ENCODE measurements around the gene SOCS3.

The SOCS3 gene

GRCh38 chr17:78359997-78360370 lies at the start of gene SOCS3:
TSS of gene SOCS3 (minus strand) at chr17:78360077. CDS start at chr17:78359095, 982 bp downstream.
- Histone ChIP-seq H3K4me1 (ENCODE audit: control insufficient read depth, insufficient read depth, low read length) (peaks cover 2% of the 10 kb centered on the region), H3K27me3 (ENCODE audit: control insufficient read depth, insufficient read depth, low read length) (no peaks in the 10 kb centered on the region), H3K9ac (ENCODE audit: low read length) (peak within 1 kb of the TSS; percentile 66), H3K36me3 (ENCODE audit: control insufficient read depth, insufficient read depth, low read length) (no peaks in the 10 kb centered on the region), H3K27ac (ENCODE audit: low read depth, low read length) (peak within 1 kb of the TSS; percentile 84), H3K4me3 (ENCODE audit: low read length) (peak within 1 kb of the TSS; percentile 75)

GRCh38 chr17:78409191-78409928 lies 49.5 kb upstream of the SOCS3 start:
- H3K27me3 ChIP-seq (ENCODE audit: control insufficient read depth, insufficient read depth, low read length), result no peaks in the 10 kb centered on the region
- H3K36me3 ChIP-seq (ENCODE audit: control insufficient read depth, insufficient read depth, low read length), result peaks cover under 1% of the 10 kb centered on the region
- H3K27ac ChIP-seq (ENCODE audit: low read depth, low read length), result no peak overlapping the region
- H3K4me1 ChIP-seq (ENCODE audit: control insufficient read depth, insufficient read depth, low read length), result no peaks in the 10 kb centered on the region
- H3K9ac ChIP-seq (ENCODE audit: low read length), result no peak overlapping the region
- H3K4me3 ChIP-seq (ENCODE audit: low read length), result no peak overlapping the region

GRCh38 chr17:78408476-78409050 lies 48.7 kb upstream of the SOCS3 start:
- Histone ChIP-seq H3K4me3 (ENCODE audit: low read length) (no peak overlapping the region), H3K27ac (ENCODE audit: low read depth, low read length) (no peak overlapping the region), H3K9ac (ENCODE audit: low read length) (no peak overlapping the region), H3K36me3 (ENCODE audit: control insufficient read depth, insufficient read depth, low read length) (peaks cover 3% of the 10 kb centered on the region), H3K4me1 (ENCODE audit: control insufficient read depth, insufficient read depth, low read length) (no peaks in the 10 kb centered on the region), H3K27me3 (ENCODE audit: control insufficient read depth, insufficient read depth, low read length) (no peaks in the 10 kb centered on the region)

GRCh38 chr17:78407387-78408000 lies 47.6 kb upstream of the SOCS3 start:
- Histone ChIP-seq H3K27ac (ENCODE audit: low read depth, low read length) (no peak overlapping the region), H3K4me1 (ENCODE audit: control insufficient read depth, insufficient read depth, low read length) (no peaks in the 10 kb centered on the region), H3K27me3 (ENCODE audit: control insufficient read depth, insufficient read depth, low read length) (no peaks in the 10 kb centered on the region), H3K9ac (ENCODE audit: low read length) (no peak overlapping the region), H3K36me3 (ENCODE audit: control insufficient read depth, insufficient read depth, low read length) (peaks cover 7% of the 10 kb centered on the region), H3K4me3 (ENCODE audit: low read length) (no peak overlapping the region)

GRCh38 chr17:78406920-78407319 lies 47.0 kb upstream of the SOCS3 start:
- H3K4me3 ChIP-seq (ENCODE audit: low read length), result no peak overlapping the region
- peaks cover 11% of the 10 kb centered on the region for H3K36me3 ChIP-seq (ENCODE audit: control insufficient read depth, insufficient read depth, low read length)
- H3K4me1 ChIP-seq (ENCODE audit: control insufficient read depth, insufficient read depth, low read length), result no peaks in the 10 kb centered on the region
- no peak overlapping the region for H3K27ac ChIP-seq (ENCODE audit: low read depth, low read length)
- no peak overlapping the region for H3K9ac ChIP-seq (ENCODE audit: low read length)
- H3K27me3 ChIP-seq (ENCODE audit: control insufficient read depth, insufficient read depth, low read length), result no peaks in the 10 kb centered on the region

- Histone ChIP-seq H3K27ac (ENCODE audit: low read depth, low read length) (no peak overlapping the region), H3K27me3 (ENCODE audit: control insufficient read depth, insufficient read depth, low read length) (no peaks in the 10 kb centered on the region), H3K4me1 (ENCODE audit: control insufficient read depth, insufficient read depth, low read length) (no peaks in the 10 kb centered on the region), H3K36me3 (ENCODE audit: control insufficient read depth, insufficient read depth, low read length) (peaks cover 12% of the 10 kb centered on the region), H3K4me3 (ENCODE audit: low read length) (no peak overlapping the region), H3K9ac (ENCODE audit: low read length) (no peak overlapping the region)
Observed at GRCh38 chr17:78406396-78406795, 46.5 kb upstream of the SOCS3 start.

- Histone ChIP-seq H3K9ac (ENCODE audit: low read length) (no peak overlapping the region), H3K4me1 (ENCODE audit: control insufficient read depth, insufficient read depth, low read length) (no peaks in the 10 kb centered on the region), H3K36me3 (ENCODE audit: control insufficient read depth, insufficient read depth, low read length) (peaks cover 35% of the 10 kb centered on the region), H3K27ac (ENCODE audit: low read depth, low read length) (no peak overlapping the region), H3K4me3 (ENCODE audit: low read length) (no peak overlapping the region), H3K27me3 (ENCODE audit: control insufficient read depth, insufficient read depth, low read length) (no peaks in the 10 kb centered on the region)
Observed at GRCh38 chr17:78403822-78404221, 43.9 kb upstream of the SOCS3 start.

GRCh38 chr17:78401891-78402290 lies 42.0 kb upstream of the SOCS3 start:
- Histone ChIP-seq H3K27ac (ENCODE audit: low read depth, low read length) (no peak overlapping the region), H3K4me3 (ENCODE audit: low read length) (no peak overlapping the region), H3K27me3 (ENCODE audit: control insufficient read depth, insufficient read depth, low read length) (no peaks in the 10 kb centered on the region), H3K36me3 (ENCODE audit: control insufficient read depth, insufficient read depth, low read length) (peaks cover 43% of the 10 kb centered on the region), H3K4me1 (ENCODE audit: control insufficient read depth, insufficient read depth, low read length) (no peaks in the 10 kb centered on the region), H3K9ac (ENCODE audit: low read length) (no peak overlapping the region)

GRCh38 chr17:78401246-78401645 lies 41.4 kb upstream of the SOCS3 start:
- H3K4me1 ChIP-seq (ENCODE audit: control insufficient read depth, insufficient read depth, low read length), result no peaks in the 10 kb centered on the region
- peaks cover 45% of the 10 kb centered on the region for H3K36me3 ChIP-seq (ENCODE audit: control insufficient read depth, insufficient read depth, low read length)
- no peak overlapping the region for H3K4me3 ChIP-seq (ENCODE audit: low read length)
- H3K27ac ChIP-seq (ENCODE audit: low read depth, low read length), result no peak overlapping the region
- no peaks in the 10 kb centered on the region for H3K27me3 ChIP-seq (ENCODE audit: control insufficient read depth, insufficient read depth, low read length)
- no peak overlapping the region for H3K9ac ChIP-seq (ENCODE audit: low read length)

GRCh38 chr17:78400581-78401240 lies 40.8 kb upstream of the SOCS3 start:
- H3K4me3 ChIP-seq (ENCODE audit: low read length), result no peak overlapping the region
- no peak overlapping the region for H3K9ac ChIP-seq (ENCODE audit: low read length)
- H3K36me3 ChIP-seq (ENCODE audit: control insufficient read depth, insufficient read depth, low read length), result peaks cover 48% of the 10 kb centered on the region
- no peaks in the 10 kb centered on the region for H3K4me1 ChIP-seq (ENCODE audit: control insufficient read depth, insufficient read depth, low read length)
- H3K27ac ChIP-seq (ENCODE audit: low read depth, low read length), result no peak overlapping the region
- H3K27me3 ChIP-seq (ENCODE audit: control insufficient read depth, insufficient read depth, low read length), result no peaks in the 10 kb centered on the region

GRCh38 chr17:78399693-78400144 lies 39.8 kb upstream of the SOCS3 start:
- Histone ChIP-seq H3K36me3 (ENCODE audit: control insufficient read depth, insufficient read depth, low read length) (peaks cover 50% of the 10 kb centered on the region), H3K27me3 (ENCODE audit: control insufficient read depth, insufficient read depth, low read length) (no peaks in the 10 kb centered on the region), H3K4me1 (ENCODE audit: control insufficient read depth, insufficient read depth, low read length) (no peaks in the 10 kb centered on the region), H3K4me3 (ENCODE audit: low read length) (no peak overlapping the region), H3K27ac (ENCODE audit: low read depth, low read length) (no peak overlapping the region), H3K9ac (ENCODE audit: low read length) (no peak overlapping the region)

GRCh38 chr17:78399028-78399692 lies 39.3 kb upstream of the SOCS3 start:
- peaks cover 51% of the 10 kb centered on the region for H3K36me3 ChIP-seq (ENCODE audit: control insufficient read depth, insufficient read depth, low read length)
- H3K27me3 ChIP-seq (ENCODE audit: control insufficient read depth, insufficient read depth, low read length), result no peaks in the 10 kb centered on the region
- no peak overlapping the region for H3K27ac ChIP-seq (ENCODE audit: low read depth, low read length)
- no peak overlapping the region for H3K9ac ChIP-seq (ENCODE audit: low read length)
- H3K4me3 ChIP-seq (ENCODE audit: low read length), result no peak overlapping the region
- no peaks in the 10 kb centered on the region for H3K4me1 ChIP-seq (ENCODE audit: control insufficient read depth, insufficient read depth, low read length)

All from rectal smooth muscle tissue (tissue), 1 donor.